ENCODE results near the gene UBTD1. TPM values are rescaled to one million over a fixed set of nuclear protein-coding genes. Genes with fewer than 3 reads are reported as not detected.
"Not testable (repeated sequence)": the region's sequence is repeated elsewhere in the genome, so short reads cannot be mapped to it uniquely, and the experiment has no call there.

UBTD1 gene
- total RNA-seq, 1 donor from 2014 or later: 6.2 TPM

DNA sequence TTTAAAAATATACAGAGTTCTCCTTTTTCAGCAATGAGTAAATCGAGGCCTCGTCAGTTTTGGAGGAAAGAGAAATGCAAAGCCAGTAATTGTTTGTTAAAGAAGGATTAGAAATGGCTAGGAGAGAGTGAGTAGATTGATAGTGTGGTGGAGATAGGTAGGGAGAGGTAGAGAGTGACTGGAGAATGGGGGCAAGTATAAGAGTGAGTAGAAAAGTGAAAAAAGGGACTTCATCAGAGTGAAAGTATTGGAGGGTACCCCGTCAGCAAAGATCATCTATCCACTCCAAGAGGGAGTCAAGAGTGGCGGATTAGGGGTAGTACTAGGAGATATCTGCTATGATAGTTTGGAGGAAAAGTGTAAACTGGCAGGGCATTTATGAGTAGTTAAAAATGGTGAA is 64.6 kb downstream of the UBTD1 start:
- no peak for DNase-seq (ENCODE audit: low spot score)

GRCh38 chr10:97564776-97565175 is 66.1 kb downstream of the UBTD1 start:
- DNase-seq (ENCODE audit: low spot score): no peak

GRCh38 chr10:97566336-97566996 is 67.7 kb downstream of the UBTD1 start:
- DNase-seq (ENCODE audit: low spot score): no peak

DNA sequence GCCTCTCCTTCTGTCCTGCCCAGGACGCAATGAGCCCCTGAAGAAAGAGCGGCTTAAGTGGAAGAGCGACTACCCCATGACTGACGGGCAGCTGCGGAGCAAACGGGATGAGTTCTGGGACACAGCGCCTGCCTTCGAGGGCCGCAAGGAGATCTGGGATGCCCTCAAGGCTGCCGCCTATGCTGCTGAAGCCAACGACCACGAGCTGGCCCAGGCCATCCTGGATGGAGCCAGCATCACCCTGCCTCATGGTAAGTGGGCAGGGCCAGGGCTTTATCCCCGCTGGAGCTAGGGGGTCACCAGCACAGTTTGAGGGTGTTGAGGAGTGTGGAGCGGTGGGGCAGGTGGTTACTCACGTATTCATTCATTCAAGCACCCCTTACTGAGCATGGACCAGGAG is 69.2 kb downstream of the UBTD1 start:
- no peak for DNase-seq (ENCODE audit: low spot score)

GRCh38 chr10:97570146-97570788 is 71.5 kb downstream of the UBTD1 start:
- DNase-seq (ENCODE audit: low spot score): no peak

DNA sequence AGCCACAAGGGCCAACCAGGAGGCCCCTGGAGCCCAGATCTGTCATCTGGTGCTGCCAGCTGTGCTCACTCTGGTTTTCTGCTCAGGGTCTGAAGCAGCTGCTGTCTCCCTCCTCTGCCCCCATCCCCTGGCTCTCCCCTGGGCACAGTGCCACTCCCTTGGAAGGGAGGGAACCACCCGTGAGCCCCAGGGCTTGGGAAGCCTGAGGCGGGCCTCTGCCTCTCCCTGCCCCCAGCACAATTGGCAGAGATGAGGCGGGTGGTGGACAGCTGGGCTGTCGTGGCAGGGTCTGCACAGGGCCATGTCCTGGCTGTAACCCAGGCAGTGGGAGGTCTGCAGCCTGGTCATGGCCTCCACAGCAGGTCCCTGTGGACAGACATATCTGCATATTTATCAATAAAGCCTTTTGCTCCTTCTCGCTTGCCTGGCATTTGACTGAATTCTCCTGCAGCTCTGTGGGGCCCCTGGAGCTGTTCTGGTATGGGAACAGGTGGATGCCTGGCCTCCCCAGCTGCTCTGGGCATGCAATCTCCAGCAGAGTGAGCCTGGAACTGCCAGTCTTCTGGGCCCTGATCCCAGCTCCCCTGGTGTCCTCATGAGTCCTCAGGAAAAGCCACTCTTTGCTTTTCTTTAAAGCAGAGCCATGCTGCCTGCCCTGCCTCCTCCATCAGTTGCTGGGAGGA is 72.2 kb downstream of the UBTD1 start:
- DNase-seq (ENCODE audit: low spot score): no peak

- DNase-seq (ENCODE audit: low spot score): peak; percentile 69
These were observed 72.9 kb downstream of the UBTD1 start for GRCh38 chr10:97571622-97572021.

- peak; percentile 86 for DNase-seq (ENCODE audit: low spot score)
These were observed 73.7 kb downstream of the UBTD1 start, which contains the start of gene ANKRD2 for GRCh38 chr10:97572214-97572989. TSS of gene ANKRD2 (plus strand) at chr10:97572779. CDS start at chr10:97572789, 10 bp downstream.

DNA sequence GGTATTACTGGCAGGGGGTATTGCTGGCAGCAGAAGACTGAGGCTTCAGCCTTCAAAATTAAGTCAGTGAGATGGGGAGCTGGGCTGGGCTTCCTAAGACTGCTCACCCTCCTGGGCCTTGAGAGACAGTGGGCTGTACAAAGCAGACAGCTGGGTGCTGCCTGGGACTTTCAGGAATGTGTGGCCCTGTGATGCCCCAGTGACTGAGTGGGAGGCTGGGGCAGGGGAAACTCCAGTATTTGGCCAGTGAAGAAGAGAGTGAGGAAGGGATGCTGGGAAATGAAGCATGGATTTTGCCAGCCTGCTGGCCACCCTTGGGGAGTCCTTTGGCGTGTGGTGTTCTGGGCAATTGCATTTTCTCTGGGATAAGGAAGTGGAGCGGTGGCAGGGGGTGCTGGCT is 74.3 kb downstream of the UBTD1 start:
- DNase-seq (ENCODE audit: low spot score): no peak

DNA sequence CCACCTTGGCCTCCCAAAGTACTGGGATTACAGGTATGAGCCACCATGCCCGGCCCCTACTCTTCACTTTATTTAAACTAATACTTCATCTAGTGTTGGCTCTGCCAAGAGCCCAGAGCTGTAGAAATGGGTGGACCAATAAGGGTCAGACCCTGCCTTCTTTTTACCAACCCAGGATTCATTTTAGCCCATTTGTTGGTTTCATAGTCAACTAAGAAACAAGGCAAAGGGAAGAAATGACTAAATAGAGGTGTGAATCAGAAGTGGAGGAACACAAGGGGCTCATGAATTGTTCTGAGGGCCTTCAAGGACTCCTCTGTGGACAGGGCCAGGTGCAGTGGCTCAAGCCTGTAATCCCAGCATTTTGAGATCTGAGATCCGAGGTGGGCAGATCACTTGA is 74.9 kb downstream of the UBTD1 start:
- DNase-seq (ENCODE audit: low spot score): no peak

DNA sequence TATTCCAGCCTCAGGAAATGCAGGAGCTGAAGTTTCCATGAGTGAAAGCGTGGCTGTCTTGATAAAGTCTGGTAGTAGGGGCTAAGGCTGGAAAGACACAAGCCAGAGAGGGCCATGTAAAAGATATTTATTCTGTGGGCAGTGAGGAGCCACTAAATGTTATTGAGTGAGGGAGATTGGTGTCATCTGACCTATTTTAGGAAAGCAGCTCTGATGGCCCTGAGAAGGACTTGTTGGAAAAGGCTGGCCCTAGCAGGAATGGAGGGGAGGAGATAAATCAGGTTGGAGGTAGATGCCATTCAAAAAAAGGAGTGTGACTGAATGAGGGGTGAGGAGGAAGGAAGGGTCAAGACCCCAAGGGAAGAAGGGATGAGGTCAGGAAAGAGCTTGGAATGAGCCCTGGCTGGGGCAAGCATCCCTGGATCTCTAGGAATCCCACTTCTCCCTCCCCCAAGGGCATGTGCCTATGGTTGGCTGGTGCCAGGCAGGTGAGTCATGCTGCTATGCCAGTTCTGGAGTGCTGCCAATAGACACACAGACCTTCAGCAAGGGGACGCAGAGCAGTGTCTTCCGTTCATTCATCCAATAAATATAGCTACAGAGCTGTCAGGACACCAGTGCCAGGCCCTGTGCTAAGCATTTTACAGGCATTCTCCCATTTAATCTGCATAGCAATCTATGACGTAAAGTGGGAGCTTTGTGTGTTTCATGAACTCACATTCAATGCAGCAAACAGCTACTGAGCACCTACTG is 75.8 kb downstream of the UBTD1 start:
- DNase-seq (ENCODE audit: low spot score): peak; percentile 79

GRCh38 chr10:97575127-97575668 is 76.5 kb downstream of the UBTD1 start:
- DNase-seq (ENCODE audit: low spot score): no peak

- DNase-seq (ENCODE audit: low spot score): not testable (repeated sequence)
These were observed 77.8 kb downstream of the UBTD1 start for GRCh38 chr10:97576487-97576886.

GRCh38 chr10:97577701-97578100 is 79.0 kb downstream of the UBTD1 start:
- no peak for DNase-seq (ENCODE audit: low spot score)

DNA sequence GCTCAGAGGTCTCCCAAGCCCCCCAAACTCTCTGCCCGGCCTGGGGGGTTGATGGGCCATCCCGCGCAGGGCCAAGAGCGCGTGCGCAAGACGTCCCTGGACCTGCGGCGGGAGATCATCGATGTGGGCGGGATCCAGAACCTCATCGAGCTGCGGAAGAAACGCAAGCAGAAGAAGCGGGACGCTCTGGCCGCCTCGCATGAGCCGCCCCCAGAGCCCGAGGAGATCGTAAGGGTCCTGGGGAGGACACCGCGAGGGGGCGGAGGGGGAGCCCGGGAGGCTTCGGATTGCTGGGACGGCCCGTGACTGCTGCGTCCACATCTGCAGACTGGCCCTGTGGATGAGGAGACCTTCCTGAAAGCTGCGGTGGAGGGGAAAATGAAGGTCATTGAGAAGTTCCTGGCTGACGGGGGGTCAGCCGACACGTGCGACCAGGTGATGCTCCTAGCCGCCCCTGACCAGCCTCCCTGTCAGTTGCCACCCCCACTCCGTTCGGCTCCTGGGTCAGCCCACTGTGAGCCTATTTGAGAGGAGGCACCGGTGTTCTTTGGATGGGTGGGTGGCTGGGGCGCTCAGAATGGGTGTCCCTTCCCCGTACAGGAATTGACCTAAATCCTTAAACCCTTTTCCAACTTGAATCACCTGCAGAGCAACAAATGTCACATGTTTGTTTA is 79.6 kb downstream of the UBTD1 start:
- DNase-seq (ENCODE audit: low spot score): no peak

- DNase-seq (ENCODE audit: low spot score): no peak
These were observed 82.0 kb downstream of the UBTD1 start for GRCh38 chr10:97580421-97581367.

DNA sequence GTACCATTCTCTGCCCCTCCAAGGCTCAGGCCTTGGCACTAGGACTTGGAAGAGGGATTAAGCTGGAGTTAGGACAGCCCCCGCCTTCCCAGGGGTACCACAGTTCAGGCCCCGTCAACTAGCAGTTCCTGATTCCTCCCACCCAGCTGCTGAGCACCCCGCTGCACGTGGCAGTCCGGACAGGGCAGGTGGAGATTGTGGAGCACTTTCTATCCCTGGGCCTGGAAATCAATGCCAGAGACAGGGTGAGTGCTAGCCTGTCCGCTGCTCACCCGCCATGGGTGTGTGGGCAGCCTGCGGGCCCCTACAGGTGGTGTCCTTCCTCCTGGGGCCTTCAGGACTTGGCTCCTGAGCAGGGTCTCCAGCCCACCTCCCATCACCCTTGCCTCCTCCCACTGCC is 83.4 kb downstream of the UBTD1 start:
- no peak for DNase-seq (ENCODE audit: low spot score)

DNA sequence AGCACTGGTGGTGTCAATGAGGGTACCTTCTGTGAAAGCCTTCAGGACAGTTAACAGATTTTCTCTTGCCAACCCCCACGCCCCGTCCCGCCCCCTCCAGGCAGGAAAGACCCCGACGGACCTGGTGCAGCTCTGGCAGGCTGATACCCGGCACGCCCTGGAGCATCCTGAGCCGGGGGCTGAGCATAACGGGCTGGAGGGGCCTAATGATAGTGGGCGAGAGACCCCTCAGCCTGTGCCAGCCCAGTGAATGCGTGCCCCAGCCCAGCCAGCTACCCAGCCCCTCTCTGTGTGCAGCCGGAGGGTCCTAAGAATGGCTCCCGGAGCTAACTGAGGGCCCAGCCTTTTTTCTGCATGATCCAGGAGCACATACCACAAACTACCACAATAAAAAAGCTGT is 84.8 kb downstream of the UBTD1 start:
- DNase-seq (ENCODE audit: low spot score): no peak

GRCh38 chr10:97584060-97584797 is 85.5 kb downstream of the UBTD1 start, which contains the start of gene HOGA1:
TSS of gene HOGA1 (plus strand) at chr10:97584389. CDS start at chr10:97584704, 315 bp downstream.
- DNase-seq (ENCODE audit: low spot score): peak; percentile 67
